GM20000 (cell line): ENCODE results near the gene TEX2.

Experiments used
- DNase-seq: peaks from one replicate; pipeline ENCODE4 v3.0.0; 2012; ENCODE audit warnings: low spot score
- CTCF ChIP-seq: IDR thresholded peaks from 2 replicates; pipeline ENCODE4 v1.5.1; 2012; ENCODE audit warnings: mild to moderate bottlenecking, control low read depth; ENCODE audit errors: extremely low read depth, missing control alignments

TEX2 gene

GRCh38 chr17:64296246-64296645 lies 33.2 kb upstream of the TEX2 start:
- no peak for DNase-seq
- no peak for TF ChIP-seq CTCF

GRCh38 chr17:64295146-64295545 lies 32.1 kb upstream of the TEX2 start:
- no peak for TF ChIP-seq CTCF
- DNase-seq = no peak

DNA sequence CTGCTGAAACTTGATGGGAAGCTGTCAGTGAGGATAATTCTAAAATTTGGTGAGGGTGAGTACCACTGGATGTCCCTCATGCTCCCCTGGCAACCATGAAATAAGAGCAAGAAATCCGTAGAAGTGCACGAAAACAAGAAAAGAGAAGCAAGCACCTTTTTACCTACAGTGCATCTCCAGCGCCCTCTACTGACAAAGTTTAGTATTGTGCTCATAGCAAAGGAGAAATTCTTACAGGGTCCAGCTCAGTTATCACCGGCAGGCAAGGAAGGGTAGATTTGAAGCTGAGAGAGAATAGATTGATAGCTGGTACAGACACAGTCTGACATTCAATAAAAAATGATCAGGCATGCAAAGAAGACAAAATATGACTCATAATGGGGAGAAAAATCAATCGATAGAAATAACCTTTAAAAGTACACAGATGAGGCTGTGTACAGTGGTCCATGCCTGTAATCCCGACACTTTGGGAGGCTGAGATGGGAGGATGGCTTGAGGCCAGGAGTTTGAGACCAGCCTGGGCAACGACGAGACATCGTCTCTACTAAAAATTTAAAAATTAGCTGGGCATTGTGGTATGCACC lies 28.3 kb upstream of the TEX2 start:
- DNase-seq = no peak
- peak; percentile 4 for TF ChIP-seq CTCF

- no peak for TF ChIP-seq CTCF
- no peak for DNase-seq
Observed at GRCh38 chr17:64289741-64290141, 26.7 kb upstream of the TEX2 start.

- DNase-seq = no peak
- TF ChIP-seq CTCF = no peak
Observed at GRCh38 chr17:64282753-64283080, 19.7 kb upstream of the TEX2 start.

DNA sequence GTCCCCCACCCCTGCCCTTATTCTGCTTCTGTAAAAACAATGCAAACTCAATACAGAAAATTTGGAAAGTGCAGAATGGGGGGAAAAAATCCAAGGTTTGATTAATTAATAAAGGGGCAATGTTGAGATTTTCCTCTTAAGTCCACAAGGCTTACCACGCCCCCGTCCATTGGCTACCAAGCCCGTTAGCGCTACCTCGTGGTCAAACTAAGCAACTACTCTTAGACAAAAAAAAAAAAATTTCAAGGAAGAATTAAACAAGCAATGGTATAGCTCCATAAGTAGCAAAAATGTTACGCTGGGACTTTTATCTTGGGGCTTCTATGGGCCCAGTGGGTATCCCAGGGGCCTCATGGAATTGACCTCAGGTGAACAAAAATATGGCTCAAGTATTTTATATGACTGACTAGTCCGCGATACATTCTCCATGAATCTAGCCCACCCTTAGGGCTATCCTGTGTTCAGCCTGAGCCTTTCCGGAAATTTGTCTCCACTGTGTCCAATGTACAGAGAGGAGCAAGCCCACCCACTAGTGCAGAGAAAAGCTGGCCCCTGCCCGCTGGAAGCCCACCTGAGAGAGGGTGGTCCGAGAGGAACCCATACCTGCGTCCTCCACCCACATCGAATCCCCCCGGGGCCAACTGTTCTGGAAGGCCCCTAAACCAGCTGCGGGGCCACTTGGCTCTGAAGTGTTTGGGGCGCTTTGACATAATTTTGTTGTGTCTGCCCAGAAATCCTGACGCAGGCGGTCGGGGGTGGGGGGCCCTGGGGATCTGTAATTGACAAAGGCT lies 19.1 kb upstream of the TEX2 start:
- TF ChIP-seq CTCF = peak; percentile 53
- DNase-seq = peak; percentile 64

GRCh38 chr17:64278614-64279013 lies 15.6 kb upstream of the TEX2 start:
- TF ChIP-seq CTCF = no peak
- DNase-seq = no peak
